ENCODE measurements around the gene INTS6.

Gene INTS6

DNA sequence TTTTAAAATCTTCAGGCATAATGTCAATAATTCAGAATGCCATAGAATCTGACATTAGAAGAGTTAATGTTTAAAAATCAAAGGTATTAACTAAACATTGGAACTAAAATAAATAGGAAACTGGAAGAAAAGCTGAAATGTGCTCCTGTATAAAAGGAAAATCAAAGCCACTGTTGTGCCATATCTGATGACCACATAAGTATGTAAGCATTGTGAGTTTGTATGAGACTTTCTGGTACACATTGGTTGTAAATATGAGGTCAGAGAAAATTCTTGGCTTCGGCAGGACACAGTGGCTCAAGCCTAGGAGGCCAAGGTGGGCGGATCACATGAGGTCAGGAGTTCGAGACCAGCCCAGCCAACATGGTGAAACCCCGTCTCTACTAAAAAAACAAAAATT lies 48.3 kb upstream of the INTS6 start:
- H2AK5ac ChIP-seq (ENCODE audit: low read length, severe bottlenecking) = no peak overlapping the region
- H2BK120ac ChIP-seq (ENCODE audit: low read depth, low read length) = no peak overlapping the region
- no peak overlapping the region for H3K27ac ChIP-seq (ENCODE audit: low read length, poor library complexity, severe bottlenecking)
- H3K9ac ChIP-seq (ENCODE audit: low read length) = no peak overlapping the region
- H2AFZ ChIP-seq (ENCODE audit: low read depth, low read length) = no peak overlapping the region
- H3K23ac ChIP-seq (ENCODE audit: low read length in 2 of 2) = no peak overlapping the region
- no peaks in the 10 kb centered on the region for H3K9me3 ChIP-seq (ENCODE audit: control insufficient read depth, low read length)
- no peak overlapping the region for H3K4me3 ChIP-seq (ENCODE audit: insufficient read depth in 1 of 2, low read depth in 1 of 2, low read length in 2 of 2)
- DNase-seq = no peak
- no peak overlapping the region for H4K8ac ChIP-seq (ENCODE audit: low read length)
- no peaks in the 10 kb centered on the region for H3K27me3 ChIP-seq (ENCODE audit: control insufficient read depth in 1 of 2, insufficient read depth in 1 of 2, low read length in 2 of 2)
- H3K4ac ChIP-seq (ENCODE audit: low read depth in 1 of 2, low read length in 2 of 2) = no peak overlapping the region
- H3K4me1 ChIP-seq (ENCODE audit: control insufficient read depth, insufficient read depth, low read depth, low read length) = no peaks in the 10 kb centered on the region
- no peak overlapping the region for H2BK5ac ChIP-seq (ENCODE audit: low read depth, low read length, poor library complexity, severe bottlenecking)
- no peak overlapping the region for H2BK12ac ChIP-seq (ENCODE audit: low read length in 2 of 2)
- 97% methylated on average over 4 of the region's 4 CpGs for WGBS
- no peak overlapping the region for H4K91ac ChIP-seq (ENCODE audit: low read length)
- H3K79me1 ChIP-seq (replicated peaks; ENCODE audit: low read length, poor library complexity, severe bottlenecking) = no peaks in the 10 kb centered on the region
- no peak overlapping the region for H3K14ac ChIP-seq (ENCODE audit: low read length in 2 of 2)
- no peak overlapping the region for H2BK15ac ChIP-seq (ENCODE audit: low read depth, poor library complexity, severe bottlenecking)
- no peaks in the 10 kb centered on the region for H3K36me3 ChIP-seq (ENCODE audit: control insufficient read depth in 1 of 2, insufficient read depth in 2 of 2, low read depth in 1 of 2, low read length in 2 of 2)
- no peak overlapping the region for H3K18ac ChIP-seq (ENCODE audit: low read depth in 1 of 2, low read length in 2 of 2)
- H3K4me2 ChIP-seq (ENCODE audit: low read length, poor library complexity, severe bottlenecking) = no peak overlapping the region

- no peak overlapping the region for H3K4ac ChIP-seq (ENCODE audit: low read depth in 1 of 2, low read length in 2 of 2)
- no peak overlapping the region for H3K4me2 ChIP-seq (ENCODE audit: low read length, poor library complexity, severe bottlenecking)
- H3K36me3 ChIP-seq (ENCODE audit: control insufficient read depth in 1 of 2, insufficient read depth in 2 of 2, low read depth in 1 of 2, low read length in 2 of 2) = no peaks in the 10 kb centered on the region
- no peak overlapping the region for H2BK15ac ChIP-seq (ENCODE audit: low read depth, poor library complexity, severe bottlenecking)
- H3K9me3 ChIP-seq (ENCODE audit: control insufficient read depth, low read length) = no peaks in the 10 kb centered on the region
- H3K79me1 ChIP-seq (replicated peaks; ENCODE audit: low read length, poor library complexity, severe bottlenecking) = no peaks in the 10 kb centered on the region
- H2BK12ac ChIP-seq (ENCODE audit: low read length in 2 of 2) = no peak overlapping the region
- H3K14ac ChIP-seq (ENCODE audit: low read length in 2 of 2) = no peak overlapping the region
- no peak overlapping the region for H3K23ac ChIP-seq (ENCODE audit: low read length in 2 of 2)
- H2AK5ac ChIP-seq (ENCODE audit: low read length, severe bottlenecking) = no peak overlapping the region
- no peak overlapping the region for H3K18ac ChIP-seq (ENCODE audit: low read depth in 1 of 2, low read length in 2 of 2)
- no peak overlapping the region for H3K27ac ChIP-seq (ENCODE audit: low read length, poor library complexity, severe bottlenecking)
- H4K91ac ChIP-seq (ENCODE audit: low read length) = no peak overlapping the region
- no peak overlapping the region for H3K4me3 ChIP-seq (ENCODE audit: insufficient read depth in 1 of 2, low read depth in 1 of 2, low read length in 2 of 2)
- DNase-seq = no peak
- WGBS = 80% methylated on average over 2 of the region's 2 CpGs
- no peak overlapping the region for H2AFZ ChIP-seq (ENCODE audit: low read depth, low read length)
- H2BK120ac ChIP-seq (ENCODE audit: low read depth, low read length) = no peak overlapping the region
- no peak overlapping the region for H4K8ac ChIP-seq (ENCODE audit: low read length)
- no peak overlapping the region for H3K9ac ChIP-seq (ENCODE audit: low read length)
- no peaks in the 10 kb centered on the region for H3K27me3 ChIP-seq (ENCODE audit: control insufficient read depth in 1 of 2, insufficient read depth in 1 of 2, low read length in 2 of 2)
- H2BK5ac ChIP-seq (ENCODE audit: low read depth, low read length, poor library complexity, severe bottlenecking) = no peak overlapping the region
- H3K4me1 ChIP-seq (ENCODE audit: control insufficient read depth, insufficient read depth, low read depth, low read length) = no peaks in the 10 kb centered on the region
Measured at GRCh38 chr13:51500687-51501086, 47.9 kb upstream of the INTS6 start.

DNA sequence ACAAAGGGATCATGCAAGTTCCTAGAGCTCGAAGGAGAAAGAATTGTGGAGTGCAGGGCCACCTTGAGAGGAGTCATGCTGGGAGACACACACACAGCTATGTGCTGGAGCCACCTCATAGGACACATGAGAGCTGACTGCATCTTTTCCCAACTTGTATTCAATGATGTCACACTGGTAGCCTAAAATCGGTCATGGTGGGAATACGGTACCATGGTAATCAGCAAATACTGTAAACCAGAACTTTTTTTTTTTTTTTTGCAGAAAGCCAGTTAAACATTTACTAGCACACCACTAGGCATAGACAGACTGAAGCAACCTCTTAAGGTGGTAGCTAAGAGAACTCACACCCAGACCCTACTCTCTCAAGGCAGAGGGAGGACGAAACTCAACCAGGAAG lies 47.0 kb upstream of the INTS6 start:
- Histone ChIP-seq H3K27ac (ENCODE audit: low read length, poor library complexity, severe bottlenecking) (no peak overlapping the region), H4K8ac (ENCODE audit: low read length) (no peak overlapping the region), H2BK120ac (ENCODE audit: low read depth, low read length) (no peak overlapping the region), H2BK12ac (ENCODE audit: low read length in 2 of 2) (no peak overlapping the region), H3K9me3 (ENCODE audit: control insufficient read depth, low read length) (no peaks in the 10 kb centered on the region), H3K4me2 (ENCODE audit: low read length, poor library complexity, severe bottlenecking) (no peak overlapping the region), H2BK15ac (ENCODE audit: low read depth, poor library complexity, severe bottlenecking) (no peak overlapping the region), H3K14ac (ENCODE audit: low read length in 2 of 2) (no peak overlapping the region), H2AK5ac (ENCODE audit: low read length, severe bottlenecking) (no peak overlapping the region), H4K91ac (ENCODE audit: low read length) (no peak overlapping the region), H2AFZ (ENCODE audit: low read depth, low read length) (no peak overlapping the region), H3K79me1 (replicated peaks; ENCODE audit: low read length, poor library complexity, severe bottlenecking) (no peaks in the 10 kb centered on the region), H2BK5ac (ENCODE audit: low read depth, low read length, poor library complexity, severe bottlenecking) (no peak overlapping the region), H3K4ac (ENCODE audit: low read depth in 1 of 2, low read length in 2 of 2) (no peak overlapping the region), H3K27me3 (ENCODE audit: control insufficient read depth in 1 of 2, insufficient read depth in 1 of 2, low read length in 2 of 2) (no peaks in the 10 kb centered on the region), H3K4me1 (ENCODE audit: control insufficient read depth, insufficient read depth, low read depth, low read length) (no peaks in the 10 kb centered on the region), H3K23ac (ENCODE audit: low read length in 2 of 2) (no peak overlapping the region), H3K9ac (ENCODE audit: low read length) (no peak overlapping the region), H3K4me3 (ENCODE audit: insufficient read depth in 1 of 2, low read depth in 1 of 2, low read length in 2 of 2) (no peak overlapping the region), H3K18ac (ENCODE audit: low read depth in 1 of 2, low read length in 2 of 2) (no peak overlapping the region), H3K36me3 (ENCODE audit: control insufficient read depth in 1 of 2, insufficient read depth in 2 of 2, low read depth in 1 of 2, low read length in 2 of 2) (no peaks in the 10 kb centered on the region)
- no peak for DNase-seq
- WGBS = 95% methylated on average over 4 of the region's 4 CpGs

DNA sequence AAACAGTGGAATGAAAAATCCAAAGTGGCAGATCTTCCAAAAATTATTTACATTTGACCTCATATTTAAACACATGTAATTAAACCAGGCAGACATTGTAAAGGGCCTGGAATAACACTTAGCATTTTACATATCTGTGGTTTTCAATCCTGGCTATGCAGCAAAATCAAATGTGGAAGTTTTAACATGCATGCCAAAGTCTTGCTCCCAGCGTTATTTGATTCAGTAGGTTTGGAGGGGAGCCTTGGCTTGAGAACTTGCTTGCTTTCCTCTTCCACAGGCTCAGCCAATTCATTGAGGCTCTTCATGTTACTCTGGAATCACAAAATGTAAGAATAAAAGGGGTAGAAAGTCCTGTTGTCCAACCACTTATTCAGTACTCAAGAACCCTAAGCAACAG lies 42.5 kb upstream of the INTS6 start:
- 60% methylated on average over 1 of the region's 1 CpG for WGBS
- Histone ChIP-seq H3K4me1 (ENCODE audit: control insufficient read depth, insufficient read depth, low read depth, low read length) (no peaks in the 10 kb centered on the region), H2BK12ac (ENCODE audit: low read length in 2 of 2) (no peak overlapping the region), H3K79me1 (replicated peaks; ENCODE audit: low read length, poor library complexity, severe bottlenecking) (no peaks in the 10 kb centered on the region), H2AFZ (ENCODE audit: low read depth, low read length) (no peak overlapping the region), H3K9ac (ENCODE audit: low read length) (no peak overlapping the region), H3K18ac (ENCODE audit: low read depth in 1 of 2, low read length in 2 of 2) (no peak overlapping the region), H3K14ac (ENCODE audit: low read length in 2 of 2) (no peak overlapping the region), H2AK5ac (ENCODE audit: low read length, severe bottlenecking) (no peak overlapping the region), H3K36me3 (ENCODE audit: control insufficient read depth in 1 of 2, insufficient read depth in 2 of 2, low read depth in 1 of 2, low read length in 2 of 2) (no peaks in the 10 kb centered on the region), H4K8ac (ENCODE audit: low read length) (no peak overlapping the region), H4K91ac (ENCODE audit: low read length) (no peak overlapping the region), H3K23ac (ENCODE audit: low read length in 2 of 2) (no peak overlapping the region), H2BK120ac (ENCODE audit: low read depth, low read length) (no peak overlapping the region), H3K27me3 (ENCODE audit: control insufficient read depth in 1 of 2, insufficient read depth in 1 of 2, low read length in 2 of 2) (no peaks in the 10 kb centered on the region), H3K4me2 (ENCODE audit: low read length, poor library complexity, severe bottlenecking) (no peak overlapping the region), H2BK5ac (ENCODE audit: low read depth, low read length, poor library complexity, severe bottlenecking) (no peak overlapping the region), H2BK15ac (ENCODE audit: low read depth, poor library complexity, severe bottlenecking) (no peak overlapping the region), H3K4me3 (ENCODE audit: insufficient read depth in 1 of 2, low read depth in 1 of 2, low read length in 2 of 2) (no peak overlapping the region), H3K9me3 (ENCODE audit: control insufficient read depth, low read length) (no peaks in the 10 kb centered on the region), H3K4ac (ENCODE audit: low read depth in 1 of 2, low read length in 2 of 2) (no peak overlapping the region), H3K27ac (ENCODE audit: low read length, poor library complexity, severe bottlenecking) (no peak overlapping the region)
- no peak for DNase-seq

Data from mesenchymal stem cell (in vitro differentiated cells and primary cell).